GM12892 (cell line): Measurements from ENCODE around the gene NOS1.

Experiments used
- DNase-seq: peaks from one replicate; pipeline ENCODE4 v3.0.0; 2011; ENCODE audit not compliant: insufficient read length
- FAIRE-seq: peaks from 2 replicates; lab custom pipeline; 2011; peaks lifted over from hg19 to GRCh38; lab: Jason Lieb, UNC
- POLR2A ChIP-seq: IDR thresholded peaks from 2 replicates; pipeline ENCODE4 v1.6.1; 2011; ENCODE audit warnings: low read depth, low read length, control low read depth
- POLR2AphosphoS5 ChIP-seq: IDR thresholded peaks from 2 replicates; pipeline ENCODE4 v1.6.1; 2011; ENCODE audit warnings: low read depth, low read length, control low read depth
- TAF1 ChIP-seq: IDR thresholded peaks from 2 replicates; pipeline ENCODE4 v1.6.1; 2011; ENCODE audit warnings: low read depth, mild to moderate bottlenecking, control low read depth, low read length, borderline replicate concordance

The NOS1 gene

GRCh38 chr12:117282490-117282889, 78.9 kb downstream of the NOS1 start:
- FAIRE-seq (no peak), DNase-seq (no peak)

GRCh38 chr12:117280019-117280680, 81.3 kb downstream of the NOS1 start:
- TF ChIP-seq POLR2AphosphoS5 (no peak), POLR2A (no peak), TAF1 (no peak)
- FAIRE-seq (no peak), DNase-seq (no peak)

More at GRCh38 chr12:117282490-117282889, 78.9 kb downstream of the NOS1 start:
- TF ChIP-seq POLR2AphosphoS5 (no peak), TAF1 (no peak), POLR2A (no peak)

- FAIRE-seq (no peak), DNase-seq (no peak)
Measured at GRCh38 chr12:117279606-117280005, 81.8 kb downstream of the NOS1 start.

GRCh38 chr12:117277875-117278274, 83.6 kb downstream of the NOS1 start:
- no peak for DNase-seq
- TF ChIP-seq POLR2AphosphoS5 (no peak), POLR2A (no peak), TAF1 (no peak)
- FAIRE-seq: no peak

More at GRCh38 chr12:117279606-117280005, 81.8 kb downstream of the NOS1 start:
- TF ChIP-seq TAF1 (no peak), POLR2AphosphoS5 (no peak), POLR2A (no peak)

GRCh38 chr12:117273091-117273490, 88.3 kb downstream of the NOS1 start:
- TF ChIP-seq POLR2AphosphoS5: no peak
- TF ChIP-seq TAF1: no peak
- no peak for TF ChIP-seq POLR2A
- FAIRE-seq: no peak
- DNase-seq: no peak

GRCh38 chr12:117272690-117273089, 88.7 kb downstream of the NOS1 start:
- DNase-seq: no peak
- no peak for FAIRE-seq
- TF ChIP-seq POLR2AphosphoS5 (no peak), POLR2A (no peak)

GRCh38 chr12:117262749-117263148, 98.7 kb downstream of the NOS1 start:
- FAIRE-seq (no peak), DNase-seq (no peak)
- TF ChIP-seq POLR2AphosphoS5: no peak

GRCh38 chr12:117261247-117261646, 100.2 kb downstream of the NOS1 start:
- TF ChIP-seq POLR2AphosphoS5: no peak
- no peak for TF ChIP-seq POLR2A
- no peak for TF ChIP-seq TAF1
- DNase-seq: no peak
- FAIRE-seq: no peak

GRCh38 chr12:117255386-117255785, 106.0 kb downstream of the NOS1 start:
- FAIRE-seq (no peak), DNase-seq (no peak)
- TF ChIP-seq POLR2A: no peak
- no peak for TF ChIP-seq POLR2AphosphoS5
- no peak for TF ChIP-seq TAF1

GRCh38 chr12:117243488-117243887, 117.9 kb downstream of the NOS1 start:
- TF ChIP-seq POLR2AphosphoS5 (no peak), TAF1 (no peak), POLR2A (no peak)
- no peak for FAIRE-seq
- DNase-seq: no peak

- DNase-seq (no peak), FAIRE-seq (no peak)
- TF ChIP-seq POLR2AphosphoS5: no peak
- TF ChIP-seq TAF1: no peak
- no peak for TF ChIP-seq POLR2A
Measured at GRCh38 chr12:117241697-117242096, 119.7 kb downstream of the NOS1 start.

GRCh38 chr12:117240081-117240755, 121.2 kb downstream of the NOS1 start:
- FAIRE-seq (no peak), DNase-seq (no peak)
- no peak for TF ChIP-seq TAF1
- no peak for TF ChIP-seq POLR2A
- TF ChIP-seq POLR2AphosphoS5: no peak
